ENCODE data around the gene NFAM1.

DNA sequence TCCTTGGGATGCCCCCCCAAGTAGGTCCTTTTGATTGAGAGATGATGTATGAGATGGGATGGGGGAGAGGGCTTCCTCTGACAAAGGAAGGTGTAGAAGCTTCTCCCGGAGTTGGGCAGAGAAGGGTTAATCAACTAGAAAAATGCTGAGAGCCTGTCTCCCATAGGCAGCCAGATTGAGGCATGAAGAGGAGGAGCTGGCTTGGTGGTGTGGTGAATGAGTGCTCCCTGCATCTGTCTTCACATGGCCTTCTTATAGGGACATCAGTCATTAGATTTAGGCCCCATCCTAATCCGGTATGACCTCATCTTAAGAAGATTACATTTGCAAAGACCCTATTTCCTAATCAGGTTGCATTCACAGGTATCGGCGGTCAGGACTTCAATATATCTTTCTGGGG lies 61.1 kb downstream of the NFAM1 start:
- TF ChIP-seq, protein P1, sequence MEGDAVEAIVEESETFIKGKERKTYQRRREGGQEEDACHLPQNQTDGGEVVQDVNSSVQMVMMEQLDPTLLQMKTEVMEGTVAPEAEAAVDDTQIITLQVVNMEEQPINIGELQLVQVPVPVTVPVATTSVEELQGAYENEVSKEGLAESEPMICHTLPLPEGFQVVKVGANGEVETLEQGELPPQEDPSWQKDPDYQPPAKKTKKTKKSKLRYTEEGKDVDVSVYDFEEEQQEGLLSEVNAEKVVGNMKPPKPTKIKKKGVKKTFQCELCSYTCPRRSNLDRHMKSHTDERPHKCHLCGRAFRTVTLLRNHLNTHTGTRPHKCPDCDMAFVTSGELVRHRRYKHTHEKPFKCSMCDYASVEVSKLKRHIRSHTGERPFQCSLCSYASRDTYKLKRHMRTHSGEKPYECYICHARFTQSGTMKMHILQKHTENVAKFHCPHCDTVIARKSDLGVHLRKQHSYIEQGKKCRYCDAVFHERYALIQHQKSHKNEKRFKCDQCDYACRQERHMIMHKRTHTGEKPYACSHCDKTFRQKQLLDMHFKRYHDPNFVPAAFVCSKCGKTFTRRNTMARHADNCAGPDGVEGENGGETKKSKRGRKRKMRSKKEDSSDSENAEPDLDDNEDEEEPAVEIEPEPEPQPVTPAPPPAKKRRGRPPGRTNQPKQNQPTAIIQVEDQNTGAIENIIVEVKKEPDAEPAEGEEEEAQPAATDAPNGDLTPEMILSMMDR (IDR thresholded peaks at IDR 0.05): no peak
- TF ChIP-seq POLR2A (IDR thresholded peaks at IDR 0.05): no peak
